Natural killer cell (primary cell): ENCODE results near the gene ECM1. TPM values are rescaled to one million over a fixed set of nuclear protein-coding genes. Genes with fewer than 3 reads are reported as not detected.

Experiments used
- ATAC-seq, 3 donors: fragments of 150-1000 bp in 2 of 3; fragments of 200-7000 bp in 1 of 3; cut with Tn5 transposase; 1 replicate in 1 of 3; 2 replicates in 2 of 3; pipeline ENCODE4 v1.10.0; 2021; ENCODE audit warnings: mild to moderate bottlenecking in 2 of 3, moderate library complexity in 2 of 3
- DNase-seq, 2 donors: peaks; one replicate each; pipeline versions ENCODE4 v3.0.0 to v3.0.0-alpha.2; 2013 to 2021; ENCODE audit warnings: mixed read lengths in 1 of 2
- H3K27ac ChIP-seq: one replicate; pipeline ENCODE4 v1.5.1; 2013; ENCODE audit warnings: mild to moderate bottlenecking, low read length
- H3K27me3 ChIP-seq: one replicate; pipeline ENCODE4 v1.6.1; 2013; ENCODE audit warnings: low read length; ENCODE audit not compliant: control insufficient read depth, insufficient read depth
- H3K36me3 ChIP-seq: one replicate; pipeline ENCODE4 v1.6.1; 2013; ENCODE audit warnings: low read length; ENCODE audit not compliant: control insufficient read depth, insufficient read depth
- H3K4me1 ChIP-seq: one replicate; pipeline ENCODE4 v1.6.1; 2013; ENCODE audit warnings: low read length; ENCODE audit not compliant: control insufficient read depth, insufficient read depth
- H3K4me3 ChIP-seq: one replicate; pipeline ENCODE4 v1.5.1; 2013; ENCODE audit warnings: low read length
- H3K9me3 ChIP-seq: one replicate; pipeline ENCODE4 v1.6.1; 2013; ENCODE audit warnings: low read length; ENCODE audit not compliant: control insufficient read depth, insufficient read depth
- H3K27ac Mint-ChIP-seq, 2 donors: one replicate each; pipeline ENCODE4 v1.8.0; 2022; ENCODE audit warnings: mild to moderate bottlenecking in 2 of 2, mixed read lengths in 2 of 2, moderate library complexity in 1 of 2
- H3K27me3 Mint-ChIP-seq, 2 donors: one replicate each; pipeline ENCODE4 v1.8.0; 2022; ENCODE audit warnings: low read depth in 2 of 2, mixed read lengths in 2 of 2
- H3K36me3 Mint-ChIP-seq: one replicate; pipeline ENCODE4 v1.8.0; 2022; ENCODE audit warnings: mixed read lengths
- H3K4me1 Mint-ChIP-seq, 2 donors: one replicate each; pipeline ENCODE4 v1.8.0; 2022; ENCODE audit warnings: mixed read lengths in 2 of 2
- H3K4me3 Mint-ChIP-seq: one replicate; pipeline ENCODE4 v1.8.0; 2022; ENCODE audit warnings: mild to moderate bottlenecking, moderate library complexity, mixed read lengths
- H3K9me3 Mint-ChIP-seq, 2 donors: one replicate each; pipeline ENCODE4 v1.8.0; 2022; ENCODE audit warnings: mixed read lengths in 2 of 2
- WGBS: methylation state at CpG from one replicate; pipeline ENCODE4 v1.1.7; 2013; ENCODE audit warnings: missing lambda C conversion rate; ENCODE audit not compliant: insufficient coverage; 5-methylcytosine and 5-hydroxymethylcytosine counted together
- intact Hi-C: fragments of 100-400 bp; cut with micrococcal nuclease; formaldehyde crosslinking; loops from one replicate; pipeline ENCODE4 v1.14.2; 2022
- total RNA-seq, 4 donors: library from RNA; stranded (reverse); fragments of 120-200 nt in 1 of 4; gene quantifications; one replicate each; pipeline versions ENCODE4 v1.2.3 to v1.2.4, GENCODE V29; 2013 to 2022
- TF ChIP-seq, protein P1 (sequence below): fragments of 200-600 bp; IDR thresholded peaks from one replicate; pipeline ENCODE4 v1.8.0; 2022; ENCODE audit warnings: antibody characterized with exemption

ECM1 gene
- total RNA-seq, 3 donors from 2014 or later (not counting 1 experiment from before 2014, with no cell fraction given): 0.42 to 0.43 TPM; not detected in 1

DNA sequence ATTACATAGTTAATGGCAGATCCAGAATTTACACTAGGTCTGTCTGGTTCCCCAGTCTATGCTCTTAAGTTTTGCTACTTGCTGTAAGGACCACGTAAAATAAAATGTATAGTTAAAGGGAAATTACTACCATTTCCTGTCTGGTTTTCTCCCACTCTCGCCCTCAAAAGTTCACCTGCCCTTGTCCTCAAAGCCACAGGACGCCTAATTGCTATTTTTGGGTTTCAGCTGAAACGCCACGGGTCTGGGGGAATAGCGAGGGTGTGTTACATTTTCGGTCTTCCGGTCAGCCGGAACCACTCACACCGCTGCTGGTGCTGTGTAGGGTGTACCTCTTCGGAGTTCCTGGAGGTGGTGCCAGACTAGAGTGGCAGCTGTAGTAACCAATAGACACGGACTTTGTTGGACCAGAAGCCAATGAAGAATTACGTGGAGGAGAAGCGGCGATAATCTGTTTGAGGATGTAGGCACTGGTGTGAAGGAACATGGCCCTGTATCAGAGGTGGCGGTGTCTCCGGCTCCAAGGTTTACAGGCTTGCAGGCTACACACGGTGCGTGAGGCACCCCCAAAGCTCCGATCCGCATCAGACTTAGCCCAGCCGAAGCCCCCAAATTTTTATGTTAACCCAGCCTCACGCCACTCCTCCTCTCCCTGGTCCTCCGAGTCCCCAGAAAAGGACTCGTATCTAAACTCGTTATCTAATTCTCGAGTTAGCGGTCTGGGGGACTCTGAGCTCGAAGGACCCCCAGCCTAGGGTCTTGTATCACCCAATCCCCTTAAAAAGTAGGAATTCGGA is 20.7 kb upstream of the ECM1 start, which contains the start of gene TARS2:
Gene TARS2, plus strand, starts transcription at position 454 of the 797 bp plus-strand sequence. Its CDS starts 32 bp downstream, at position 486.
- no peaks in the 10 kb centered on the region for H3K27me3 ChIP-seq
- no peaks in the 10 kb centered on the region for H3K9me3 ChIP-seq
- H3K36me3 ChIP-seq: peaks cover 16% of the 10 kb centered on the region
- Mint-ChIP-seq H3K36me3 (peaks cover 16% of the 10 kb centered on the region), H3K27me3 (no peaks in the 10 kb centered on the region), H3K4me1 (peaks cover 24 to 26% of the 10 kb centered on the region in 2 donors), H3K4me3 (peak within 1 kb of the TSS; percentile 96), H3K9me3 (no peaks in the 10 kb centered on the region), H3K27ac (peak within 1 kb of the TSS; percentile 97)
- TF ChIP-seq, protein P1, sequence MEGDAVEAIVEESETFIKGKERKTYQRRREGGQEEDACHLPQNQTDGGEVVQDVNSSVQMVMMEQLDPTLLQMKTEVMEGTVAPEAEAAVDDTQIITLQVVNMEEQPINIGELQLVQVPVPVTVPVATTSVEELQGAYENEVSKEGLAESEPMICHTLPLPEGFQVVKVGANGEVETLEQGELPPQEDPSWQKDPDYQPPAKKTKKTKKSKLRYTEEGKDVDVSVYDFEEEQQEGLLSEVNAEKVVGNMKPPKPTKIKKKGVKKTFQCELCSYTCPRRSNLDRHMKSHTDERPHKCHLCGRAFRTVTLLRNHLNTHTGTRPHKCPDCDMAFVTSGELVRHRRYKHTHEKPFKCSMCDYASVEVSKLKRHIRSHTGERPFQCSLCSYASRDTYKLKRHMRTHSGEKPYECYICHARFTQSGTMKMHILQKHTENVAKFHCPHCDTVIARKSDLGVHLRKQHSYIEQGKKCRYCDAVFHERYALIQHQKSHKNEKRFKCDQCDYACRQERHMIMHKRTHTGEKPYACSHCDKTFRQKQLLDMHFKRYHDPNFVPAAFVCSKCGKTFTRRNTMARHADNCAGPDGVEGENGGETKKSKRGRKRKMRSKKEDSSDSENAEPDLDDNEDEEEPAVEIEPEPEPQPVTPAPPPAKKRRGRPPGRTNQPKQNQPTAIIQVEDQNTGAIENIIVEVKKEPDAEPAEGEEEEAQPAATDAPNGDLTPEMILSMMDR: no peak
- ATAC-seq (peak; percentile 99 to 100 (median 100)), DNase-seq (peak; percentile 91 to 95)
- peak within 1 kb of the TSS; percentile 89 for H3K27ac ChIP-seq
- peak within 1 kb of the TSS; percentile 94 for H3K4me3 ChIP-seq
- intact Hi-C loops: no loop called here
- WGBS: 0% methylated on average over 28 of the region's 30 CpGs
- H3K4me1 ChIP-seq: peaks cover 10% of the 10 kb centered on the region

DNA sequence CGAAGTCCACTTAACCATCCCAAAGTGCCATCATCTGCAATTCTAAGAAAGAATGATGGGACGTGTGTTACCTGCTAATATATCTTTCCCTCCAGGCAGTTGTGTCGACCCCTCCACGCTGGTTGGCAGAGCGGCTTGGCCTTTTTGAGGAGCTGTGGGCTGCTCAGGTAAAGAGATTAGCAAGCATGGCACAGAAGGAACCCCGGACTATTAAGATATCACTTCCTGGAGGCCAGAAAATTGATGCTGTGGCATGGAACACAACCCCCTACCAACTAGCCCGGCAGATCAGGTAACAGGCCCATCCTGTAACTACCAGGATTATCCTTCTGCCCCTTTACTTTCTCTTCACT is 20.2 kb upstream of the ECM1 start:
- TF ChIP-seq, protein P1: no peak
- 7% methylated on average over 6 of the region's 7 CpGs for WGBS
- H3K4me1 ChIP-seq: peaks cover 10% of the 10 kb centered on the region
- ATAC-seq (no peak), DNase-seq (peak in 1 of 2 donors; percentile 39)
- peak overlapping the region; percentile 97 for H3K27ac Mint-ChIP-seq
- H3K4me3 Mint-ChIP-seq: peak overlapping the region; percentile 96
- peak overlapping the region; percentile 89 for H3K27ac ChIP-seq
- H3K4me3 ChIP-seq: peak overlapping the region; percentile 94
- peaks cover 21% of the 10 kb centered on the region for H3K36me3 ChIP-seq
- no peaks in the 10 kb centered on the region for H3K27me3 Mint-ChIP-seq
- H3K9me3 ChIP-seq: no peaks in the 10 kb centered on the region
- intact Hi-C loops: no loop called here
- peaks cover 16% of the 10 kb centered on the region for H3K36me3 Mint-ChIP-seq
- H3K4me1 Mint-ChIP-seq: peaks cover 24 to 26% of the 10 kb centered on the region in 2 donors
- no peaks in the 10 kb centered on the region for H3K27me3 ChIP-seq
- no peaks in the 10 kb centered on the region for H3K9me3 Mint-ChIP-seq

DNA sequence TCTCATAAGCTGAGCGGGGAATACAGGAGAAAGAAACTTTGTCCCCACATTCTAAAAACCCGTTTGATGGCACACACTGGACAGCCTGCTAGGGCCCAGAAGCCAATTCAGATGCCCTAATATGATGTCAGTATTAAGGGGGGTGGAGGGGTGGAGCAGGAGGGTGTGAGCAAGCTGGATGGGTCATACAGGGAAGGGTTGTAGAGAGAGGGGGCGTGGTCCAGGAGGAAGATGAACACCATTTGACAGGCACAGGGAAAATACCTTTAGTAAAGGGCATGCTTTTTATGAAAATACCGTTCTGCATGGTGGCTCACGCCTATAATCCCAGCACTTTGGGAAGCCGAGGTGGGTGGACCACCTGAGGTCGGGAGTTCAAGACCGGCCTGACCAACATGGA is 14.7 kb upstream of the ECM1 start:
- no peak for DNase-seq

More for the DNA sequence above, 14.7 kb upstream of the ECM1 start:
- Histone ChIP-seq H3K4me3 (no peak overlapping the region), H3K9me3 (no peaks in the 10 kb centered on the region), H3K27me3 (no peaks in the 10 kb centered on the region), H3K4me1 (peaks cover 1% of the 10 kb centered on the region), H3K27ac (no peak overlapping the region), H3K36me3 (peaks cover 45% of the 10 kb centered on the region)
- Mint-ChIP-seq H3K27me3 (no peaks in the 10 kb centered on the region), H3K4me1 (peaks cover 10 to 11% of the 10 kb centered on the region in 2 donors), H3K27ac (no peak overlapping the region), H3K4me3 (no peak overlapping the region), H3K9me3 (no peaks in the 10 kb centered on the region), H3K36me3 (peaks cover 16% of the 10 kb centered on the region)
- ATAC-seq: no peak
- 95% methylated on average over 8 of the region's 8 CpGs for WGBS
- TF ChIP-seq, protein P1: no peak
- intact Hi-C loops: no loop called here
